Neuron (in vitro differentiated cells): ENCODE measurements around the gene PCDHGB6.
"Not testable (repeated sequence)": the region's sequence is repeated elsewhere in the genome, so short reads cannot be mapped to it uniquely, and the experiment has no call there.

Experiments
- H2AFZ ChIP-seq: one replicate; pipeline ENCODE4 v1.6.1; 2013; ENCODE audit warnings: low read depth, mild to moderate bottlenecking, inconsistent platforms, low read length, moderate library complexity
- H3K27me3 ChIP-seq: one replicate; pipeline ENCODE4 v1.6.1; 2013; ENCODE audit warnings: low read length; ENCODE audit not compliant: insufficient read depth
- H3K36me3 ChIP-seq: one replicate; pipeline ENCODE4 v1.6.1; 2013; ENCODE audit warnings: low read length; ENCODE audit not compliant: insufficient read depth
- H3K4me1 ChIP-seq: one replicate; pipeline ENCODE4 v1.6.1; 2013; ENCODE audit warnings: low read length; ENCODE audit not compliant: insufficient read depth
- H3K4me3 ChIP-seq: 2 replicates; pipeline ENCODE4 v1.5.1; 2013; ENCODE audit warnings: mild to moderate bottlenecking, low read length, moderate library complexity
- H3K9me3 ChIP-seq: one replicate; pipeline ENCODE4 v1.6.1; 2013; ENCODE audit warnings: low read length

Gene PCDHGB6

DNA sequence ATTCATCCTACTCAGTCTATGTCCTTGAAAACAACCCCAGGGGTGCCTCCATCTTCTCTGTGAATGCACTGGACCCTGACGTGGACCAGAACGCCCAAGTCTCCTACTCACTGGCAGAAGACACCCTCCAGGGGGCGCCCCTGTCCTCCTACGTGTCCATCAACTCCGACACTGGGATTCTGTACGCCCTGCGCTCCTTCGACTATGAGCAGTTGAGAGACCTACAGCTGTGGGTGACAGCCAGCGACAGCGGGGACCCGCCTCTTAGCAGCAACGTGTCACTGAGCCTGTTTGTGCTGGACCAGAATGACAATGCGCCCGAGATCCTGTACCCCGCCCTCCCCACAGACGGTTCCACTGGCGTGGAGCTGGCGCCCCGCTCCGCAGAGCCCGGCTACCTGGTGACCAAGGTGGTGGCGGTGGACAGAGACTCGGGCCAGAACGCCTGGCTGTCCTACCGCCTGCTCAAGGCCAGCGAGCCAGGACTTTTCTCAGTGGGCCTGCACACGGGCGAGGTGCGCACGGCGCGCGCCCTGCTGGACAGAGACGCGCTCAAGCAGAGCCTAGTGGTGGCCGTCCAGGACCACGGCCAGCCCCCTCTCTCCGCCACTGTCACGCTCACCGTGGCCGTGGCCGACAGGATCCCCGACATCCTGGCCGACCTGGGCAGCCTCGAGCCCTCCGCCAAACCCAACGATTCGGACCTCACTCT is 32.2 kb upstream of the PCDHGB6 start:
- peaks cover 31% of the 10 kb centered on the region for H3K9me3 ChIP-seq
- not testable (repeated sequence) for H3K36me3 ChIP-seq, H3K4me3 ChIP-seq, H3K4me1 ChIP-seq, H2AFZ ChIP-seq, H3K27me3 ChIP-seq

DNA sequence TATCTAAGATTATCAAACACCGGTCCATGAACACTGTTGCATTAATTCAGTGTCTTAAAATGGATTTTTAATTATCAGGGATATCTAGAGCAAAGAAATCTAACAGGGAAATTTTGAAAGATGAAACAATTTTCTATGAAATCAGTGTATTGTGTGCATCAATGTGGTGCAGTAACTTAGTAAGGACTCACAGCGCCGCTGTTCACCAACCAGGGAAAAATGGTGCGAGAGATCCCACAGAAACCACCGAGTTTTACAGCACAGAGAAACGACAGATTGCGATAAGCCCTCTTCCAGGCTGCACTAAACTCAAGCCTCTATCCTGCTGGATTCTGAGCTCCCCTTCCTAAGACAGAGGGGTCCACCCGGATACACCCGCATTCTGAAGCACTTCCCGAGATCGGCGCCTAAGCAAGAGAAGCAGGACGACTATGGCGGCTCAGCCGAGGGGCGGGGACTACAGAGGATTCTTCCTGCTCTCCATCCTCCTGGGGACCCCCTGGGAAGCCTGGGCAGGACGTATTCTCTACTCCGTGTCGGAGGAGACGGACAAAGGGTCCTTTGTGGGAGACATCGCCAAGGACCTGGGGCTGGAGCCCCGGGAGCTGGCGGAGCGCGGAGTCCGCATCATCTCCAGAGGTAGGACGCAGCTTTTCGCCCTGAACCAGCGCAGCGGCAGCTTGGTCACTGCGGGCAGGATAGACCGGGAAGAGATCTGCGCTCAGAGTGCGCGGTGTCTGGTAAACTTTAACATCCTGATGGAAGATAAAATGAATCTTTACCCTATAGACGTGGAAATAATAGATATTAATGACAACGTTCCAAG is 25.1 kb upstream of the PCDHGB6 start, which contains the start of gene PCDHGA7:
TSS of gene PCDHGA7 (plus strand) at position 274 of the 826 bp plus-strand sequence. CDS start at position 432, 158 bp downstream.
- Histone ChIP-seq H3K9me3 (peaks cover 16% of the 10 kb centered on the region), H3K4me1 (no peaks in the 10 kb centered on the region), H2AFZ (no peak within 1 kb of the TSS), H3K4me3 (no peak within 1 kb of the TSS), H3K27me3 (no peaks in the 10 kb centered on the region), H3K36me3 (no peaks in the 10 kb centered on the region)

DNA sequence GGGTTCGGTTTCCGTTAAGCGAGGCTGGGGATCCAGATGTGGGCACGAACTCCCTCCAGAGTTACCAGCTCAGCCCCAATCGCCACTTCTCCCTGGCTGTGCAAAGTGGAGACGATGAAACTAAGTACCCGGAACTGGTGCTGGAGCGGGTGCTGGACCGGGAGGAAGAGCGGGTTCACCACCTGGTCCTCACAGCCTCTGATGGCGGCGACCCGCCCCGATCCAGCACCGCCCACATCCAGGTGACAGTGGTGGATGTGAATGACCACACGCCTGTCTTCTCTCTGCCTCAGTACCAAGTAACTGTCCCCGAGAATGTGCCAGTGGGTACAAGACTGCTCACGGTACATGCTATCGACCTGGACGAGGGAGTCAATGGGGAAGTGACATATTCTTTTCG is 24.5 kb upstream of the PCDHGB6 start:
- H3K4me1 ChIP-seq = no peaks in the 10 kb centered on the region
- no peaks in the 10 kb centered on the region for H3K36me3 ChIP-seq
- H3K4me3 ChIP-seq = no peak overlapping the region
- peaks cover 17% of the 10 kb centered on the region for H3K9me3 ChIP-seq
- no peaks in the 10 kb centered on the region for H3K27me3 ChIP-seq
- no peak overlapping the region for H2AFZ ChIP-seq

DNA sequence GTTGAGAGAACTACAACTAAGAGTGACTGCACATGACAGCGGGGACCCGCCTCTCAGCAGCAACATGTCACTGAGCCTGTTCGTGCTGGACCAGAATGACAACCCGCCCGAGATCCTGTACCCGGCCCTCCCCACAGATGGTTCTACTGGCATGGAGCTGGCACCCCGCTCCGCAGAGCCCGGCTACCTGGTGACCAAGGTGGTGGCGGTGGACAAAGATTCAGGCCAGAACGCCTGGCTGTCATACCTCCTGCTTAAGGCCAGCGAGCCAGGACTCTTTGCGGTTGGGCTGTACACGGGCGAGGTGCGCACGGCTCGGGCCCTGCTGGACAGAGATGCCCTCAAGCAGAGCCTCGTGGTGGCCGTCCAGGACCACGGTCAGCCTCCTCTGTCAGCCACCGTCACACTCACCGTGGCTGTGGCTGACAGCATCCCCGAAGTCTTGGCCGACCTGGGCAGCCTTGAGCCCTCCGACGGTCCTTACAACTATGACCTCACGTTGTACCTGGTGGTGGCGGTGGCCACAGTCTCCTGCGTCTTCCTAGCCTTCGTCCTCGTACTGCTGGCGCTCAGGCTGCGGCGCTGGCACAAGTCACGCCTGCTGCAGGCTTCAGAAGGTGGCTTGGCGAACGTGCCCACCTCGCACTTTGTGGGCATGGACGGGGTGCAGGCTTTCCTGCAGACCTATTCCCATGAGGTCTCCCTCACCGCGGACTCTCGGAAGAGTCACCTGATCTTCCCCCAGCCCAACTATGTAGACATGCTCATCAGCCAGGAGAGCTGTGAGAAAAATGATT is 23.2 kb upstream of the PCDHGB6 start:
- Histone ChIP-seq H3K9me3 (peaks cover 28% of the 10 kb centered on the region), H3K4me1 (no peaks in the 10 kb centered on the region), H3K27me3 (no peaks in the 10 kb centered on the region), H2AFZ (no peak overlapping the region), H3K4me3 (no peak overlapping the region), H3K36me3 (no peaks in the 10 kb centered on the region)

GRCh38 chr5:141387557-141388311 is 20.1 kb upstream of the PCDHGB6 start, which contains the start of gene PCDHGB4:
Gene PCDHGB4, plus strand, starts transcription at chr5:141387698. Its CDS starts 187 bp downstream, at chr5:141387885.
- H3K36me3 ChIP-seq, H3K27me3 ChIP-seq, H3K4me1 ChIP-seq, H2AFZ ChIP-seq: not testable (repeated sequence)
- H3K9me3 ChIP-seq = peaks cover 37% of the 10 kb centered on the region
- H3K4me3 ChIP-seq = peak within 1 kb of the TSS; percentile 48

- H2AFZ ChIP-seq = no peak overlapping the region
- no peak overlapping the region for H3K4me3 ChIP-seq
- no peaks in the 10 kb centered on the region for H3K4me1 ChIP-seq
- peaks cover 9% of the 10 kb centered on the region for H3K36me3 ChIP-seq
- peaks cover 39% of the 10 kb centered on the region for H3K9me3 ChIP-seq
- no peaks in the 10 kb centered on the region for H3K27me3 ChIP-seq
These were observed 19.2 kb upstream of the PCDHGB6 start for GRCh38 chr5:141388661-141389060.

DNA sequence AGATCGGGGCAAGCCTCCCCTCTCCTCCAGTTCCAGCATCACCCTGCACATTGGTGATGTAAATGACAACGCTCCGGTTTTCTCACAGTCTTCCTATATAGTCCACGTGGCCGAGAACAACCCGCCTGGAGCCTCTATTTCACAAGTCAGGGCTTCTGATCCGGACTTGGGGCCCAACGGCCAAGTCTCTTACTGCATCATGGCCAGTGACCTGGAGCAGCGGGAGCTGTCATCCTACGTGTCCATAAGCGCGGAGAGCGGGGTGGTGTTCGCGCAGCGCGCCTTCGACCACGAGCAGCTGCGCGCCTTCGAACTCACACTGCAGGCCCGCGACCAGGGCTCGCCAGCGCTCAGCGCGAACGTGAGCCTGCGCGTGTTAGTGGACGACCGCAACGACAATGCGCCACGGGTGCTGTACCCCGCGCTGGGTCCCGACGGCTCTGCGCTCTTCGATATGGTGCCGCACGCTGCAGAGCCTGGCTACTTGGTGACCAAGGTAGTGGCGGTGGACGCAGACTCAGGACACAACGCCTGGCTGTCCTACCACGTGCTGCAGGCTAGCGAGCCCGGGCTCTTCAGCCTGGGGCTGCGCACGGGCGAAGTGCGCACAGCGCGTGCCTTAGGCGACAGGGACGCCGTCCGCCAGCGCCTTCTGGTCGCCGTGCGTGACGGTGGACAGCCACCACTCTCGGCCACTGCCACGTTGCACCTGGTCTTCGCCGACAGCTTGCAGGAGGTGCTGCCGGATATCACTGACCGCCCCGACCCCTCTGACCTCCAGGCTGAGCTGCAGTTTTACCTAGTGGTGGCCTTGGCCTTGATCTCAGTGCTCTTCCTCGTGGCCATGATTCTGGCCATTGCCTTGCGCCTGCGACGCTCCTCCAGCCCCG is 18.4 kb upstream of the PCDHGB6 start:
- Histone ChIP-seq H3K27me3 (no peaks in the 10 kb centered on the region), H3K4me1 (no peaks in the 10 kb centered on the region), H2AFZ (no peak overlapping the region), H3K9me3 (peaks cover 43% of the 10 kb centered on the region), H3K4me3 (no peak overlapping the region), H3K36me3 (peaks cover 10% of the 10 kb centered on the region)

DNA sequence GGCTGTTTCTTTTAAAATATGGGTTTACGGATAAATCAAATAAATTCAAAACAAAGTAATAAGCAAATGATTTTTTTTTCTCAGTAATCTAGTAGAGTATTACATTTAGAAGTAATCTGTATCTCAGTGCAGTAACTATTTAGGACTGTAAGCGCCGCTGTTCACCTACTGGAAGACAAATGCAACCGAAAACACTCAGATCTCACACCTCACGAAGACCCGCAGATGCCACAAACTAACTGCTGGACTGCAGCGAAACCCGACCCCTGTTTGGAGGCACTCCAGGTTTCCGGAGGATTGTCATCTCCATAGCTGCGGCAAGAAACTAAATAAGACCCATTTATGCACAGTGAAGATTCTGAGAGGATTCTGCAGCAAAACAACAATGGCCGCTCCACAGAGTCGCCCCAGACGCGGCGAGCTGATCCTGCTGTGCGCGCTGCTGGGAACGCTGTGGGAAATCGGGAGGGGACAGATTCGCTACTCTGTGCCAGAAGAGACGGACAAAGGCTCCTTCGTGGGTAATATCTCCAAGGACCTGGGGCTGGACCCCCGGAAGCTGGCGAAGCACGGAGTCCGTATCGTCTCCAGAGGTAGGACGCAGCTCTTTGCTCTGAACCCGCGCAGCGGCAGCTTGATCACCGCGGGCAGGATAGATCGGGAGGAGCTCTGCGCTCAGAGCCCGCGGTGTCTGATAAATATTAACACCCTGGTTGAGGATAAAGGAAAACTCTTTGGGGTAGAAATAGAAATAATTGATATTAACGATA is 15.2 kb upstream of the PCDHGB6 start, which contains the start of gene PCDHGA8:
TSS of gene PCDHGA8 (plus strand) at position 205 of the 770 bp plus-strand sequence. CDS start at position 386, 181 bp downstream.
- H3K36me3 ChIP-seq = peaks cover 10% of the 10 kb centered on the region
- no peak within 1 kb of the TSS for H3K4me3 ChIP-seq
- H3K4me1 ChIP-seq = no peaks in the 10 kb centered on the region
- H3K9me3 ChIP-seq = peaks cover 44% of the 10 kb centered on the region
- H2AFZ ChIP-seq = no peak within 1 kb of the TSS
- H3K27me3 ChIP-seq = no peaks in the 10 kb centered on the region

DNA sequence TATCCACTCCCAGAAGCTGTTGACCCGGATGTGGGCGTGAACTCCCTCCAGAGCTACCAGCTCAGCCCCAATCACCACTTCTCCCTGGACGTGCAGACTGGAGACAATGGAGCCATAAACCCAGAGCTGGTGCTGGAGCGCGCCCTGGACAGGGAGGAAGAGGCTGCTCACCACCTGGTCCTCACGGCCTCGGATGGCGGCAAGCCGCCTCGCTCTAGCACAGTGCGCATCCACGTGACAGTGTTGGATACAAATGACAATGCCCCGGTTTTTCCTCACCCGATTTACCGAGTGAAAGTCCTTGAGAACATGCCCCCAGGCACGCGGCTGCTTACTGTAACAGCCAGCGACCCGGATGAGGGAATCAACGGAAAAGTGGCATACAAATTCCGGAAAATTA is 14.6 kb upstream of the PCDHGB6 start:
- Histone ChIP-seq H3K4me3 (no peak overlapping the region), H3K9me3 (peaks cover 43% of the 10 kb centered on the region)

DNA sequence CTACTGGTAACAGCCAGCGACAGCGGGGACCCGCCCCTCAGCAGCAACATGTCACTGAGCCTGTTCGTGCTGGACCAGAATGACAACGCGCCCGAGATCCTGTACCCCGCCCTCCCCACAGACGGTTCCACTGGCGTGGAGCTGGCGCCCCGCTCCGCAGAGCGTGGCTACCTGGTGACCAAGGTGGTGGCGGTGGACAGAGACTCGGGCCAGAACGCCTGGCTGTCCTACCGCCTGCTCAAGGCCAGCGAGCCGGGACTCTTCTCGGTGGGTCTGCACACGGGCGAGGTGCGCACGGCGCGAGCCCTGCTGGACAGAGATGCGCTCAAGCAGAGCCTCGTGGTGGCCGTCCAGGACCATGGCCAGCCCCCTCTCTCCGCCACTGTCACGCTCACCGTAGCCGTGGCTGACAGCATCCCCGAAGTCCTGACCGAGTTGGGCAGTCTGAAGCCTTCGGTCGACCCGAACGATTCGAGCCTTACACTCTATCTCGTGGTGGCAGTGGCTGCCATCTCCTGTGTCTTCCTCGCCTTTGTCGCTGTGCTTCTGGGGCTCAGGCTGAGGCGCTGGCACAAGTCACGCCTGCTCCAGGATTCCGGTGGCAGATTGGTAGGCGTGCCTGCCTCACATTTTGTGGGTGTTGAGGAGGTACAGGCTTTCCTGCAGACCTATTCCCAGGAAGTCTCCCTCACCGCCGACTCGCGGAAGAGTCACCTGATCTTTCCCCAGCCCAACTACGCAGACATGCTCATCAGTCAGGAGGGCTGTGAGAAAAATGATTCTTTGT is 13.2 kb upstream of the PCDHGB6 start:
- peaks cover 39% of the 10 kb centered on the region for H3K9me3 ChIP-seq

More for the DNA sequence above, 14.6 kb upstream of the PCDHGB6 start:
- no peaks in the 10 kb centered on the region for H3K27me3 ChIP-seq
- H2AFZ ChIP-seq = no peak overlapping the region
- H3K4me1 ChIP-seq = no peaks in the 10 kb centered on the region
- peaks cover 10% of the 10 kb centered on the region for H3K36me3 ChIP-seq

More for the DNA sequence above, 13.2 kb upstream of the PCDHGB6 start:
- H3K4me1 ChIP-seq, H3K27me3 ChIP-seq, H3K4me3 ChIP-seq, H2AFZ ChIP-seq, H3K36me3 ChIP-seq: not testable (repeated sequence)
